Thymus (tissue), 11 donors: ENCODE results near the gene ABHD8. TPM values are rescaled to one million over a fixed set of nuclear protein-coding genes. Genes with fewer than 3 reads are reported as not detected.

ENCODE experiments used
- DNase-seq, 9 donors: peaks; one replicate each; pipeline ENCODE4 v3.0.0-alpha.2; 2013; ENCODE audit warnings: low spot score in 9 of 9, low read depth in 6 of 9, missing footprints in 1 of 9
- H3K27ac ChIP-seq, 2 donors: one replicate each; pipeline ENCODE4 v1.5.1; 2013; ENCODE audit warnings: control low read depth in 1 of 2, low read depth in 1 of 2, low read length in 1 of 2, mild to moderate bottlenecking in 1 of 2, moderate library complexity in 1 of 2
- H3K27me3 ChIP-seq, 2 donors: one replicate each; pipeline ENCODE4 v1.5.1; 2013; ENCODE audit warnings: low read length in 1 of 2; ENCODE audit not compliant: control insufficient read depth in 2 of 2, insufficient read depth in 1 of 2
- H3K36me3 ChIP-seq, 2 donors: one replicate each; pipeline ENCODE4 v1.5.1; 2013; ENCODE audit warnings: low read length in 1 of 2, mild to moderate bottlenecking in 1 of 2, moderate library complexity in 1 of 2; ENCODE audit not compliant: control insufficient read depth in 2 of 2, insufficient read depth in 2 of 2
- H3K4me1 ChIP-seq, 2 donors: one replicate each; pipeline ENCODE4 v1.5.1; 2013; ENCODE audit warnings: low read length in 2 of 2; ENCODE audit not compliant: control insufficient read depth in 2 of 2, insufficient read depth in 2 of 2
- H3K4me3 ChIP-seq, 2 donors: one replicate each; pipeline ENCODE4 v1.5.1; 2013; ENCODE audit warnings: low read length in 2 of 2, control low read depth in 1 of 2, mild to moderate bottlenecking in 1 of 2
- H3K9me3 ChIP-seq, 2 donors: one replicate each; pipeline ENCODE4 v1.5.1; 2013; ENCODE audit warnings: low read length in 1 of 2, mild to moderate bottlenecking in 1 of 2; ENCODE audit not compliant: control insufficient read depth in 2 of 2, insufficient read depth in 1 of 2
- WGBS: extraction: QIAGEN DNeasy Blood & Tissue Kit; methylation state at CpG from one replicate; pipeline ENCODE4 v1.1.7; 2013; 5-methylcytosine and 5-hydroxymethylcytosine counted together
- polyA plus RNA-seq: library from polyadenylated mRNA; stranded (reverse); fragments of 200-250 nt; gene quantifications from one replicate; pipeline ENCODE4 v1.2.3, GENCODE V29; 2013
- total RNA-seq: library from RNA; stranded (reverse); fragments of 120-200 nt; gene quantifications from one replicate; pipeline ENCODE4 v1.2.4, GENCODE V29; 2013
- donor health status: healthy.

Gene ABHD8
- total and polyA plus RNA-seq, 2 donors: 9.7 to 10.3 TPM

GRCh38 chr19:17255150-17255621 lies 48.0 kb downstream of the ABHD8 start:
- no peak overlapping the region for H3K4me3 ChIP-seq
- no peaks in the 10 kb centered on the region for H3K36me3 ChIP-seq
- WGBS: 90% methylated on average over 18 of the region's 18 CpGs
- no peaks in the 10 kb centered on the region for H3K4me1 ChIP-seq
- H3K27ac ChIP-seq: no peak overlapping the region
- H3K27me3 ChIP-seq: peaks cover 0 to 3% of the 10 kb centered on the region in 2 donors
- no peak for DNase-seq
- H3K9me3 ChIP-seq: peaks cover 1 to 16% of the 10 kb centered on the region in 2 donors

- H3K27ac ChIP-seq: no peak overlapping the region
- peaks cover 0 to 3% of the 10 kb centered on the region in 2 donors for H3K4me1 ChIP-seq
- DNase-seq: no peak
- 85% methylated on average over 10 of the region's 10 CpGs for WGBS
- H3K4me3 ChIP-seq: no peak overlapping the region
- peaks cover 0 to 3% of the 10 kb centered on the region in 2 donors for H3K27me3 ChIP-seq
- H3K36me3 ChIP-seq: no peaks in the 10 kb centered on the region
- H3K9me3 ChIP-seq: peaks cover 0 to 11% of the 10 kb centered on the region in 2 donors
These were observed 48.6 kb downstream of the ABHD8 start for GRCh38 chr19:17254636-17255035.

- no peaks in the 10 kb centered on the region for H3K36me3 ChIP-seq
- peaks cover 0 to 5% of the 10 kb centered on the region in 2 donors for H3K9me3 ChIP-seq
- no peak overlapping the region for H3K4me3 ChIP-seq
- H3K27me3 ChIP-seq: peaks cover 15 to 30% of the 10 kb centered on the region in 2 donors
- peaks cover 3 to 15% of the 10 kb centered on the region in 2 donors for H3K4me1 ChIP-seq
- no peak for DNase-seq
- no peak overlapping the region for H3K27ac ChIP-seq
- 96% methylated on average over 15 of the region's 15 CpGs for WGBS
These were observed 53.2 kb downstream of the ABHD8 start for GRCh38 chr19:17249887-17250548.

GRCh38 chr19:17248011-17248776 lies 55.0 kb downstream of the ABHD8 start:
- DNase-seq: no peak
- H3K4me1 ChIP-seq: peaks cover 4 to 18% of the 10 kb centered on the region in 2 donors
- 93% methylated on average over 21 of the region's 21 CpGs for WGBS

GRCh38 chr19:17246681-17247425 lies 56.4 kb downstream of the ABHD8 start:
- H3K27ac ChIP-seq: no peak overlapping the region
- peaks cover 4 to 18% of the 10 kb centered on the region in 2 donors for H3K4me1 ChIP-seq
- DNase-seq: no peak
- no peaks in the 10 kb centered on the region for H3K36me3 ChIP-seq
- H3K4me3 ChIP-seq: peak overlapping the region; percentile 38 to 72
- peaks cover 36 to 57% of the 10 kb centered on the region in 2 donors for H3K27me3 ChIP-seq
- H3K9me3 ChIP-seq: peaks cover 0 to 8% of the 10 kb centered on the region in 2 donors
- 34% methylated on average over 21 of the region's 21 CpGs for WGBS

More at GRCh38 chr19:17248011-17248776, 55.0 kb downstream of the ABHD8 start:
- Histone ChIP-seq H3K9me3 (peaks cover 0 to 8% of the 10 kb centered on the region in 2 donors), H3K36me3 (no peaks in the 10 kb centered on the region), H3K4me3 (no peak overlapping the region), H3K27ac (no peak overlapping the region), H3K27me3 (peaks cover 33 to 47% of the 10 kb centered on the region in 2 donors)

- WGBS: under 1% methylated on average over 72 of the region's 72 CpGs
- Histone ChIP-seq H3K4me3 (peak within 1 kb of the TSS; percentile 38 to 72), H3K27ac (peak within 1 kb of the TSS in 1 of 2 donors; percentile 18), H3K9me3 (peaks cover 0 to 8% of the 10 kb centered on the region in 2 donors), H3K4me1 (peaks cover 4 to 18% of the 10 kb centered on the region in 2 donors), H3K27me3 (peaks cover 36 to 63% of the 10 kb centered on the region in 2 donors), H3K36me3 (no peaks in the 10 kb centered on the region)
- no peak for DNase-seq
These were observed 57.7 kb downstream of the ABHD8 start, which contains the start of gene NR2F6 for GRCh38 chr19:17245535-17245984. TSS of gene NR2F6 (minus strand) at chr19:17245919. CDS start at chr19:17245220, 699 bp downstream.

- Histone ChIP-seq H3K9me3 (peaks cover 0 to 8% of the 10 kb centered on the region in 2 donors), H3K27ac (peak overlapping the region in 1 of 2 donors; percentile 42), H3K27me3 (peaks cover 36 to 66% of the 10 kb centered on the region in 2 donors), H3K4me1 (peaks cover 4 to 18% of the 10 kb centered on the region in 2 donors), H3K4me3 (peak overlapping the region; percentile 33 to 72), H3K36me3 (no peaks in the 10 kb centered on the region)
- peak in 1 of 9 donors; percentile 28 for DNase-seq
- 5% methylated on average over 100 of the region's 100 CpGs for WGBS
These were observed 58.3 kb downstream of the ABHD8 start for GRCh38 chr19:17244618-17245534.
